H7 (cell line): ENCODE results near the gene ADRA2A. TPM values are rescaled to one million over a fixed set of nuclear protein-coding genes. Genes with fewer than 3 reads are reported as not detected.

Source experiments
- DNase-seq: peaks from one replicate; pipeline ENCODE4 v3.0.0; 2012
- H3K27me3 ChIP-seq: 2 replicates; pipeline ENCODE4 v1.6.0; 2011; ENCODE audit warnings: mild to moderate bottlenecking, low read length; ENCODE audit not compliant: control insufficient read depth, insufficient read depth
- H3K36me3 ChIP-seq: replicated peaks from 2 replicates; pipeline ENCODE4 v1.5.1; 2011; ENCODE audit warnings: low read length; ENCODE audit not compliant: control insufficient read depth, insufficient read depth
- H3K4me3 ChIP-seq: 2 replicates; pipeline ENCODE4 v1.5.1; 2011; ENCODE audit warnings: low read depth, mild to moderate bottlenecking, control low read depth, low read length, moderate library complexity; ENCODE audit not compliant: insufficient read depth
- total RNA-seq: library from RNA; depleted of rRNA; stranded (reverse); fragments of >200 nt; shearing (Covaris generic); gene quantifications from 2 replicates; pipeline ENCODE4 v1.2.3, GENCODE V29; 2014; rRNA removed

The ADRA2A gene
- total RNA-seq, 1 experiment from 2014 or later = 1.9 TPM

DNA sequence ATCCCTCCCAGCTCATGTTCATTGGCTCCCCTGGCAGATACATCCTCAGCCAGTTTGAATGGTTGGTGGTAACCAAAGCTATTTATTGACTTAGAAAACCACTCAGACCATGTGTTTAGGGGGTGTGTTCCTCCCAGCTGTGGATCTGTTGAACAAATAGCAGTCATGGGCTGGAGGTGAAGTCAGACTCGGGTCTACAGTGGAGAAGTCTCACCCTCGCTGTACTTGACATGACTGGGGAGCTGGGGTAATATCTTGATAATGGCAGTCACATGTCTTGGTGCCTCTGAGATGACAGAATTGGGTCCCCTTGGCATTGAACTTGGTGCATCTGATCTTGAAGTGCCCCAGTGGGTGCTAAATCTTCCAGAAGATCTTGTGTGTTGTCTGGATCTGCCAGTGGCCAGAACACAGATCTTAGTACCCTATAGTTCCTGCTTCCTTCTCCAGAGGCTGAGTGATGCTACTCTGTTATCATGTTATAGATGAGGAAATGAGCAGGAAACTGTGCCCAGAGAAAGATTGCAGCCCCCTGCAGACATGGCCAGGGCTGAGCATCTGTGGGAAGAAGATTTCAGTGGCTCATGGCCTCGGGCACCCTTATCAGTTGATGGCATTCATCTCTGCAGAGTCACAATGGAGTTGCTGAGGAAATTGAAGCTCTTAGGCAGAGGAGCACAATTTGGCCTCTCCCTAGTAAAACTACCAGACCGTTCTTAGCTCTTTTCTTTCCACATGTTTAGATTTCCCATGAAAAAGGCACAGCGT, 50.4 kb downstream of the ADRA2A start:
- Histone ChIP-seq H3K36me3 (no peaks in the 10 kb centered on the region), H3K27me3 (no peaks in the 10 kb centered on the region), H3K4me3 (no peak overlapping the region)
- DNase-seq = no peak

DNA sequence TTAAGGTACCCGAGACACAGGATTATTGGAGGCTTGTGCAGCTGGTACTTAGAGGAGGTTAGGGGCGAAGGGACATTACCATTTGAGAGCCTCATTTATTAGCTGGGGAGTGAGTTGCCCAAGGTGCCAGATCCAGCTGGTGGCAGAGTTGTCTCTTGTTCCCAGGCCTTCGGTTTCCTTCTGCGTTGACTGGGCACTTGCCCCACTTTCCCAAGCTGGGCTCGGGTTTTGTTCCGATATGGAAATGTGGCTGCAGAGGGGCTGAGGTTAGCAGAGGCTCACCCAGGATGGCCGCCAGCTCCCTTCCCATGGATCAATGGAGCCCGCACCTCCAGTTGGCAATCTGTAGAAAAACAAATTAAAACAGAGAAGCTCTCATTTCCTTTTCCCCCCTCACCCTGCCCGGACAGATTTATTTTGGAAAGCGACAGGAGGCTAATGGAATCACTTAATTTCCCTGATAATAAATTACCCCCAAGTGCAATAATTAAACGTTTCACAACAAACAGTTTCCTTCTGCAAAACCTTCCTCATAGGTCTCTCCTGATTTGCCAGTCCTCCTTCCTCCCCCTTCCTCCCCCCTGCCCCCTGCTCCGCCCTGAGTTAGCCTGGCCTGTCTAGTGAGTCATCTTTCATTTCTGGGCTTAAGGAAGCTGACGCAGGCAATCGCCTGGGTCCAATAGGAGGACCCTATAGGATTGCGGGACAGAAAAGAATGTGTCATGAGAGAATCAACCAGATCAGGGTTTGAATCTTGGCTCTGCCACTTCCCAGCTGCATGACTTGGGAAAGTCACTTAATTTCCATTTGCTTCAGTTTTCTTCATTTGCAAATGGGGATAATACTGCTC, 51.7 kb downstream of the ADRA2A start:
- H3K36me3 ChIP-seq = no peaks in the 10 kb centered on the region
- no peak overlapping the region for H3K4me3 ChIP-seq
- H3K27me3 ChIP-seq = no peaks in the 10 kb centered on the region
- no peak for DNase-seq

DNA sequence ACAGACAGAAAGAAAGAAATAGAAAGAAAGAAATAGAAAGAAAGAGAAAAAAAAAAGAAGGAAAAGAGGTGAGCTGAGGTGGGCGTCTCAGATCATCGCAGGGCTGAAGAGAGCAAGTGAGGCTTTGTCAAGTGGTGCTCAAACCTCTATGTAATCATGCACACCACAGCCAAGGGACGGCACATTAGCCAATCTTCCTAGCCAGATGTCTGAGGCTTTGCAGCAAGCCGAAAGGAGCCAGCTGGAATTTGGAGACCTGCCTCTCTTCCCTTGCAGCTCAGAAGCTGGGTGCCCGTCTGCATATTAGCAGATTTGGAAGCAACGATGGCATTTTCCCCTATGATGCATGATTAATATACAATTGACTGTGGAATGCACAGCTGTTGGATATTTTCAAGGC, 52.5 kb downstream of the ADRA2A start:
- Histone ChIP-seq H3K36me3 (no peaks in the 10 kb centered on the region), H3K27me3 (no peaks in the 10 kb centered on the region), H3K4me3 (no peak overlapping the region)
- no peak for DNase-seq

DNA sequence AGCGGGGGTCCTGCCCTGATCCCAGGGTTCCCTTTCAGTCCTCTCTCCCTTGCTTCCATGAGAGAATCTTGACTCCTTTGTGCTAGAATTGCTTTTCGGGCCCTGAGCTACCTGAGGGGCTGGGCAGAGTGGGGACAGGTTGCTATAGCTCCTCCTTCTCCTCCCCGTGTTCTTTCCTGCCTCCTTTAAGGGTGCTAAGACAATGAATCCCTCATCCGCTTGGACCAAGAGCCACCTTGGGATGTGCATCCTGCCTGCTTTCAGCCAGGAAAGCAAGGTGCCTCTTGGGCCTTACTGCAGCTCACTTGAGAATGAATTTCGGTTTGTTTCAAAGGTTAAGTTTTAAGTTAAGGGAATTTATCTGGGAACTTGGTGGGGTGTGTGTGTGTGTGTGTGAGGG, 53.6 kb downstream of the ADRA2A start:
- H3K27me3 ChIP-seq = no peaks in the 10 kb centered on the region
- H3K4me3 ChIP-seq = no peak overlapping the region
- no peak for DNase-seq
- no peaks in the 10 kb centered on the region for H3K36me3 ChIP-seq

Other genes starting within 250 kb of the ADRA2A start
- gene PDCD4, start 205.1 kb upstream of the ADRA2A start, total RNA-seq = 9.0 and 17.4 TPM in 2 replicates
- gene BBIP1, start 157.8 kb upstream of the ADRA2A start, total RNA-seq = 15.9 and 24.1 TPM in 2 replicates
- 17.5 and 19.3 TPM in 2 replicates for gene SHOC2, start 157.4 kb upstream of the ADRA2A start, total RNA-seq